Duodenal mucosa (tissue), 2 donors: ENCODE data around the gene CHERP.
"Not testable (repeated sequence)": the region's sequence is repeated elsewhere in the genome, so short reads cannot be mapped to it uniquely, and the experiment has no call there.

ENCODE experiments used
- H3K27ac ChIP-seq: one replicate; pipeline ENCODE4 v1.7.0; 2013; ENCODE audit warnings: low read depth, low read length
- H3K27me3 ChIP-seq, 2 donors: one replicate each; pipeline ENCODE4 v1.7.0; 2013; ENCODE audit warnings: low read length in 2 of 2, control low read depth in 1 of 2; ENCODE audit not compliant: insufficient read depth in 2 of 2, control insufficient read depth in 1 of 2
- H3K36me3 ChIP-seq, 2 donors: one replicate each; pipeline ENCODE4 v1.7.0; 2013; ENCODE audit warnings: low read length in 2 of 2, control low read depth in 1 of 2; ENCODE audit not compliant: insufficient read depth in 2 of 2, control insufficient read depth in 1 of 2
- H3K4me1 ChIP-seq, 2 donors: one replicate each; pipeline ENCODE4 v1.7.0; 2013; ENCODE audit warnings: low read length in 2 of 2, control low read depth in 1 of 2; ENCODE audit not compliant: insufficient read depth in 2 of 2, control insufficient read depth in 1 of 2
- H3K4me3 ChIP-seq, 2 donors: one replicate each; pipeline ENCODE4 v1.7.0; 2013; ENCODE audit warnings: low read length in 2 of 2, low read depth in 1 of 2
- H3K9ac ChIP-seq, 2 donors: one replicate each; pipeline ENCODE4 v1.7.0; 2013; ENCODE audit warnings: low read length in 2 of 2, low read depth in 1 of 2
- H3K9me3 ChIP-seq, 2 donors: one replicate each; pipeline ENCODE4 v1.7.0; 2013; ENCODE audit warnings: low read length in 2 of 2, control low read depth in 1 of 2; ENCODE audit not compliant: control insufficient read depth in 1 of 2

CHERP gene

DNA sequence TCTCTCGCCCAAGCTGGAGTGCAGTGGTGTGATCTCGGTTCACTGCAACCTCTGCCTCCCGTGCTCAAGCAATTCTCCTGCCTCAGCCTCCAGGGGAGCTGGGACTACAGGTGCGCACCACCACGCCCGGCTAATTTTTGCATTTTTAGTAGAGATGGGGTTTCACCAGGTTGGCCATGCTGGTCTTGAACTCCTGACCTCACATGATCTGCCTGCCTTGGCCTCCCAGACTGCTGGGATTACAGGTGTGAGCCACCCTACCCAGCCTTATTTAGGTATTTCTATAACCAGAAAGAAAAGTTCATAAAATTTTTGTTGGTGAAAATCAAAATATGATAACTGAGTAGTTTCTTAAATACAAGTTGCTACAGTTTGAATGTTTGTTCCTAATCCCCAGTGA, 1.5 kb upstream of the CHERP start:
- not testable (repeated sequence) for H3K36me3 ChIP-seq, H3K9me3 ChIP-seq, H3K27ac ChIP-seq, H3K9ac ChIP-seq, H3K27me3 ChIP-seq
- H3K4me1 ChIP-seq = peaks cover 9 to 16% of the 10 kb centered on the region in 2 donors
- H3K4me3 ChIP-seq = peak overlapping the region in 1 of 2 donors; percentile 92

- Histone ChIP-seq H3K9ac (peak overlapping the region; percentile 85 to 97), H3K27me3 (no peaks in the 10 kb centered on the region), H3K4me1 (peaks cover 9 to 16% of the 10 kb centered on the region in 2 donors), H3K9me3 (no peaks in the 10 kb centered on the region), H3K27ac (peak overlapping the region; percentile 79), H3K36me3 (peaks cover 4 to 6% of the 10 kb centered on the region in 2 donors), H3K4me3 (peak overlapping the region; percentile 92 to 98)
Observed at GRCh38 chr19:16542910-16543472, 754 bp upstream of the CHERP start.

DNA sequence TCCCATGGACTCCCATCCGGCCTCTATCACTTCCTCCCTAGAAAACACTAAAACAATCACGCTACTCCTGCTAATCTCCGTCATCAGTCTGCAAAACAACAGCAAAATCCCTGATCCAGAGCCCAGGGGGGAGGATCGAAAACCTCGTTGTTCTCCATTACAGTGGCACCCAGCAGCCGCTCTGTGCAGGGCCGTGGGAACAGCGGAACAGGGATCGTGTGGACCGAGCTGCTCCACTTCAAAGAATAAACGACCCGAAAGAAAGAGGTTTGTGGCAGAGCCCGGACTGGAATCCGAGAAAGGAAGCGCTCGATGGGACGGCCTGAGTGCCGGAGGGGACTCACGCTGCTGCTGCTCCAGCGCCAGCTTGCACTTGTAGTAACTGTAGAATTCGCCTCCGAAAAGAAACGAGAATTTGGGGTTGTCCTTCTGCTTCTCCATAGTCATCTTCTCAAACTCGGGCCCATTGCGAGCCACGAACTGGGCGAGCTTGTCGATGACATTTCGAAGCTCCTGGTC, 652 bp downstream of the CHERP start:
- peak overlapping the region; percentile 92 to 98 for H3K4me3 ChIP-seq
- peaks cover 10 to 18% of the 10 kb centered on the region in 2 donors for H3K36me3 ChIP-seq
- H3K27me3 ChIP-seq = no peaks in the 10 kb centered on the region
- H3K9me3 ChIP-seq = no peaks in the 10 kb centered on the region
- peaks cover 9 to 16% of the 10 kb centered on the region in 2 donors for H3K4me1 ChIP-seq
- H3K27ac ChIP-seq = no peak overlapping the region
- H3K9ac ChIP-seq = peak overlapping the region; percentile 82 to 97

GRCh38 chr19:16540948-16541347, 1.3 kb downstream of the CHERP start:
- H3K9me3 ChIP-seq = no peaks in the 10 kb centered on the region
- peaks cover 10 to 24% of the 10 kb centered on the region in 2 donors for H3K36me3 ChIP-seq
- no peaks in the 10 kb centered on the region for H3K27me3 ChIP-seq
- H3K4me3 ChIP-seq = peak overlapping the region; percentile 92 to 98
- H3K4me1 ChIP-seq = peaks cover 9 to 16% of the 10 kb centered on the region in 2 donors
- H3K9ac ChIP-seq = peak overlapping the region; percentile 82 to 97
- H3K27ac ChIP-seq = no peak overlapping the region

DNA sequence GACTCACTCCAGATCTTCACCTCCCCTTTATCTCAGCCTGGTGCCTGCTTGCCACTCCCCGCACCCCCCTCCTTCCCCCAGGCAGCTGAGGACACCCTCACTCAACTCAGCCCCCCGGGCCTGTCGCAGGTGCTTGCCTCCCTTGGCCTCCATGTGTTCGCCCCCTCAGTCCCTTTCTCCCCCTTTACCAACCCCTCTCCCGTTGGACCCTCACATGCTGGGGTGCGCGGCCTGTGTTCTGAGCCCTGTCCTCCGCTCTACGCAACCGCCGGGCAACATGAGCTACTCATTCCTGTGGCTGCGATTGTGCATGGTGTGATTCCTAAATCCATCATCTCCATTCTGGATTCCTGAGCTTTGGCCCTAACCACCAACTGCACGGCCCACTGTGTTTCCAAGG, 5.1 kb downstream of the CHERP start:
- no peaks in the 10 kb centered on the region for H3K27me3 ChIP-seq
- H3K4me3 ChIP-seq = no peak overlapping the region
- H3K9ac ChIP-seq = no peak overlapping the region
- peaks cover 22 to 61% of the 10 kb centered on the region in 2 donors for H3K36me3 ChIP-seq
- H3K27ac ChIP-seq = no peak overlapping the region
- H3K9me3 ChIP-seq = no peaks in the 10 kb centered on the region
- peaks cover 9 to 16% of the 10 kb centered on the region in 2 donors for H3K4me1 ChIP-seq

DNA sequence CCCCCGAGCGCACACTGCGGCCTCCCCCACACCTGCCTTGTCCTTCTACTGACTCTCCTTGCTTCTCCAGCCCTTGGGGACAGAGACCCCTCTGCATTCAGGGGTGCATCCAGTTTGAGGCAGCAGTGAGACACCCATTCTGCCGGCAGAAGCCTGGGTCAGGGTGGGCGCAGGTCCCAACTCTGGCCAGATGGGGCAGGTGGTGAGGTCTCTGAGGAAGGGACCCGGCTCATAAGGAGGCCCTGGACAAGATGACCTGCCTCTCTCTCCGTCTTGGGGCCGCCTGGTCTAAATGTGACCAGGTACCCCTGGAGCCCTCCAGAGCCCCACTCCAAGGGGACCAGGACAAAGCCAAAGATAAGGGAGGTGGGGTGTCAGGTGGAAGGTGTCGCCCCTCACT, 6.1 kb downstream of the CHERP start:
- Histone ChIP-seq H3K9ac (no peak overlapping the region), H3K9me3 (no peaks in the 10 kb centered on the region), H3K4me3 (no peak overlapping the region), H3K27ac (no peak overlapping the region), H3K4me1 (peaks cover 5 to 9% of the 10 kb centered on the region in 2 donors), H3K27me3 (no peaks in the 10 kb centered on the region), H3K36me3 (peaks cover 32 to 71% of the 10 kb centered on the region in 2 donors)

GRCh38 chr19:16535381-16535780, 6.9 kb downstream of the CHERP start:
- peaks cover 39 to 78% of the 10 kb centered on the region in 2 donors for H3K36me3 ChIP-seq
- H3K4me3 ChIP-seq = no peak overlapping the region
- H3K4me1 ChIP-seq = peaks cover 0 to 2% of the 10 kb centered on the region in 2 donors
- H3K9ac ChIP-seq = no peak overlapping the region
- no peak overlapping the region for H3K27ac ChIP-seq
- H3K9me3 ChIP-seq = no peaks in the 10 kb centered on the region
- H3K27me3 ChIP-seq = no peaks in the 10 kb centered on the region

DNA sequence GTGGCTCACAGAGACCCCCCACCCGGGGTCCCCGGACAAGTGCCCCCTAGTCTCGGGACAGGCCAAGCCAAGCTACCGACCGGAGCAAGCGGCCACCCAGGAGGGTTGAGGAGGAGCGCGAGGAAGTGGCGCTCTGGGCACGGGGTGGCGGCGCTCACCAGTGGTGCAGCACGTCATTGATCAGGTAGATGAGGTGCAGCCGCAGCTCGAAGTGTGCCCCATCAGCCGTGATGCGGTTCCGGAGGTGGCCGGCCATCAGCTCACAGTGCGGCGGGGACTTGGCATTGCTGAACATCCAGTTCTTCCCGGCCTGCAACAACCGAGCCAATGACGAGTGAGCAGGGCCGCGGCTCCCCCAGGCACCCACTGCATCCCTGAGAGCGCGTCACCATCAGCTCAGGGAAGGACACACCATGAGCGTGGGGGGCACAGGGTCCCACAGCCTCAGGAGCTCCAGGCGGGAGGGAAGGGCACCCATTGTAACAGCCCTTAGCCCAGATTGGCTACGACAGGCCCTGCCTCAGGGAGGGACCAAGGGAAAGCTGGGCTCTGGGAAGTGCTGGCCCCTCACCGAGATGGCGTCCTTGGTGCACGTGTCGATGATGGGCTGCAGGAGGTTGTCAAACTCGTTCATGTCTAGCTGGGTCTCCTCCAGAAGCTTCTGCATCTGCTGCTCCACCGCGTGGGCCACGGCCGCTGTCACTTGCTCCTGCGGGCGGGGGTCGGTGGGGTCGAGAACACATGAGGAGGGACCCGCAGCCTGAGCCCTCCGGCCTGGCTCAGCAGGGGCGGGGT, 9.6 kb downstream of the CHERP start:
- Histone ChIP-seq H3K9ac (no peak overlapping the region), H3K27ac (no peak overlapping the region), H3K9me3 (no peaks in the 10 kb centered on the region), H3K36me3 (peaks cover 53 to 92% of the 10 kb centered on the region in 2 donors), H3K4me3 (no peak overlapping the region), H3K27me3 (no peaks in the 10 kb centered on the region), H3K4me1 (no peaks in the 10 kb centered on the region)

GRCh38 chr19:16531380-16531669, 10.9 kb downstream of the CHERP start:
- Histone ChIP-seq H3K27ac (no peak overlapping the region), H3K27me3 (no peaks in the 10 kb centered on the region), H3K9ac (no peak overlapping the region), H3K4me1 (no peaks in the 10 kb centered on the region), H3K36me3 (peaks cover 56 to 91% of the 10 kb centered on the region in 2 donors), H3K9me3 (no peaks in the 10 kb centered on the region), H3K4me3 (no peak overlapping the region)

- H3K36me3 ChIP-seq = peaks cover 60 to 91% of the 10 kb centered on the region in 2 donors
- no peaks in the 10 kb centered on the region for H3K9me3 ChIP-seq
- no peaks in the 10 kb centered on the region for H3K4me1 ChIP-seq
- H3K27ac ChIP-seq = no peak overlapping the region
- no peak overlapping the region for H3K9ac ChIP-seq
- H3K4me3 ChIP-seq = no peak overlapping the region
- no peaks in the 10 kb centered on the region for H3K27me3 ChIP-seq
Observed at GRCh38 chr19:16530540-16531379, 11.5 kb downstream of the CHERP start.
